ENCODE results near the gene CAMSAP2. TPM values are rescaled to one million over a fixed set of nuclear protein-coding genes. Genes with fewer than 3 reads are reported as not detected.

The CAMSAP2 gene
- total RNA-seq, 1 experiment from 2014 or later: 20.7 TPM

DNA sequence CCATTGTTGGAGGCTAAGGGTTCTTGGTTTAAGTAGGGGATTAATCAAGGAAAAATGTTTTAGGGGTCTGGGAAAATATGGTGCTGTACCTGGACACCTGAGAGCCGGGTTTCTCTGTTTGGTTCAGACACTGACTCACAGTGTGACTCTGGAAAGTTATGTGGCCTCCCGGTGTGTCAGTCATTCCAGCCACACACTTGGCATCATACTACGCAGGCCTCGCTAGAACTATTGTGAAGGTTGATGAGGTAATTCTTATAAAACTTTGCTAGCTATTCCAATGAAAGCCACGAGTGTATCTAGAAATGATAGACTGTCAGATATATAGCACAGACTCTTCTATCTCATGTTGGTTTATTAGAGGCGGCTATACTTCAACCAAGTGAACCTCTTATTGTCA, 4.8 kb upstream of the CAMSAP2 start (continued):
- TF ChIP-seq, protein P1, sequence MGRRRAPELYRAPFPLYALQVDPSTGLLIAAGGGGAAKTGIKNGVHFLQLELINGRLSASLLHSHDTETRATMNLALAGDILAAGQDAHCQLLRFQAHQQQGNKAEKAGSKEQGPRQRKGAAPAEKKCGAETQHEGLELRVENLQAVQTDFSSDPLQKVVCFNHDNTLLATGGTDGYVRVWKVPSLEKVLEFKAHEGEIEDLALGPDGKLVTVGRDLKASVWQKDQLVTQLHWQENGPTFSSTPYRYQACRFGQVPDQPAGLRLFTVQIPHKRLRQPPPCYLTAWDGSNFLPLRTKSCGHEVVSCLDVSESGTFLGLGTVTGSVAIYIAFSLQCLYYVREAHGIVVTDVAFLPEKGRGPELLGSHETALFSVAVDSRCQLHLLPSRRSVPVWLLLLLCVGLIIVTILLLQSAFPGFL (CRISPR knock-in tag; IDR thresholded peaks at IDR 0.05; ENCODE audit: borderline replicate concordance): no peak
- TF ChIP-seq EMX1 (CRISPR knock-in tag; IDR thresholded peaks at IDR 0.05) (no peak), ZNF416 (CRISPR knock-in tag; IDR thresholded peaks at IDR 0.05) (no peak), ATF1 (CRISPR knock-in tag; IDR thresholded peaks at IDR 0.05) (no peak), GRHL2 (CRISPR knock-in tag; IDR thresholded peaks at IDR 0.05; ENCODE audit: insufficient replicate concordance, severe bottlenecking) (no peak)
- TF ChIP-seq, protein P2, sequence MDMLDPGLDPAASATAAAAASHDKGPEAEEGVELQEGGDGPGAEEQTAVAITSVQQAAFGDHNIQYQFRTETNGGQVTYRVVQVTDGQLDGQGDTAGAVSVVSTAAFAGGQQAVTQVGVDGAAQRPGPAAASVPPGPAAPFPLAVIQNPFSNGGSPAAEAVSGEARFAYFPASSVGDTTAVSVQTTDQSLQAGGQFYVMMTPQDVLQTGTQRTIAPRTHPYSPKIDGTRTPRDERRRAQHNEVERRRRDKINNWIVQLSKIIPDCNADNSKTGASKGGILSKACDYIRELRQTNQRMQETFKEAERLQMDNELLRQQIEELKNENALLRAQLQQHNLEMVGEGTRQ (CRISPR knock-in tag; IDR thresholded peaks at IDR 0.05): no peak
- TF ChIP-seq, protein P3, sequence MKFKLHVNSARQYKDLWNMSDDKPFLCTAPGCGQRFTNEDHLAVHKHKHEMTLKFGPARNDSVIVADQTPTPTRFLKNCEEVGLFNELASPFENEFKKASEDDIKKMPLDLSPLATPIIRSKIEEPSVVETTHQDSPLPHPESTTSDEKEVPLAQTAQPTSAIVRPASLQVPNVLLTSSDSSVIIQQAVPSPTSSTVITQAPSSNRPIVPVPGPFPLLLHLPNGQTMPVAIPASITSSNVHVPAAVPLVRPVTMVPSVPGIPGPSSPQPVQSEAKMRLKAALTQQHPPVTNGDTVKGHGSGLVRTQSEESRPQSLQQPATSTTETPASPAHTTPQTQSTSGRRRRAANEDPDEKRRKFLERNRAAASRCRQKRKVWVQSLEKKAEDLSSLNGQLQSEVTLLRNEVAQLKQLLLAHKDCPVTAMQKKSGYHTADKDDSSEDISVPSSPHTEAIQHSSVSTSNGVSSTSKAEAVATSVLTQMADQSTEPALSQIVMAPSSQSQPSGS (CRISPR knock-in tag; IDR thresholded peaks at IDR 0.05; ENCODE audit: borderline replicate concordance, low read depth): no peak
- TF ChIP-seq, protein P4, sequence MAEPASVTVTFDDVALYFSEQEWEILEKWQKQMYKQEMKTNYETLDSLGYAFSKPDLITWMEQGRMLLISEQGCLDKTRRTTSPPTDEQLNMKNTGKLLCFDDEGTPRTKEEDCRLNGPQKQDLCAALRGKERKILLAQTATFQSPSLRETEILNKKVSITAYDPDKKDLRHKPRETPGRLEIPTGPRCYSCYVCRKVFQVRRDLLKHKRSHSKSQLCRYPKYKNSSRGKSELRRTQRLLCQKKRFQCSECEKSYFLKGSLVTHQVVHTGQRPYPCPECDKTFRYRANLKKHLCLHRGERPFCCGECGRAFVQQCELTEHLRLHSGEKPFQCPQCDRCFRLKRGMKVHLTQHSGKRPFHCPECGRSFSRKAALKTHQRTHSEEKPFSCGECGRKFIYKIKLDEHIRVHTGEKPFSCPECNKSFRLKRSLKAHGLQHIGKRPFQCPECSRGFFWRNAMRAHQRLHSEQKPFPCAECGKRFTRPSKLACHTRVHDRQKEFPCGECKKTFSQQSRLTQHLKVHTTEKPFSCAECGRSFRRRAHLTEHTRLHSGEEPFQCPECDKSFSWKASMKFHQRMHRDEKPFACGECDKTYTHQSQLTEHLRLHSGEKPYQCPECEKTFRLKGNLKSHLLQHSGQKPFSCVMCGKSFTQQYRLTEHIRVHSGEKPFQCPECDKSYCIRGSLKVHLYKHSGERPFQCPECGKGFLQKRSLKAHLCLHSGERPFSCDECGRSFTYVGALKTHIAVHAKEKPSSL (CRISPR knock-in tag; conservative IDR thresholded peaks at IDR 0.05): no peak

DNA sequence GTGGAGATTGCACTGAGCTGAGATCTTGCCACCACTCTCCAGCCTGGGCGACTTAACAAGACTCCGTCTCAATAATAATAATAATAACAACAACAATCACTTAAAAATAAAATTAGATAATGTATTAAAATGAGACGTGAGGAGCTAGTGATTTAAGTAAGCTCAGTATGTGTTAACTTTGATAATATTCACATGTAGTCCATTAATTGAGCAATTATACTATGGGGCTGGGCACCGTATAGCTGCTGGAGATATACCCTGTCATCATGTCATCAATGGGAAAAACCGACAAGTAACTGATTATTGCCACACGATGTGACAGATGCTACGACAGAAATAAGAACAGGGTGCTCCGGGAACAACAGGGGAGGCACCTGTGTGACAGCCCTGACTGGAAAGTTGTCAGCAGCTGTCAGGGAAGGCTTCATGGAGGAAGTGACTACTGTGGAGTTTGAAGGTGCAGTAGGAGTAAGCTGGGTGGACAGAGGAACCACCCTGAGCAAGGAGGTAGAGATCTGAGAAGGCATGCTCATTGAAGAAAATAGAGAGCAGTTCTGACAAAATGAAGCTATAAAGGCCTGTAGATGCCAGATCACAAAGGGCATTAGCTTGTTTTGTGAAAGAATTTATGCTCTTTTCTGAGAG, 924 bp upstream of the CAMSAP2 start:
- Mint-ChIP-seq H3K27ac (no peak overlapping the region; the same call in 1 of the 2 replicates), H3K4me3 (peak overlapping the region; percentile 99), H3K27me3 (ENCODE audit: low read depth) (peaks cover 8% of the 10 kb centered on the region), H3K4me1 (peaks cover 32% of the 10 kb centered on the region), H3K36me3 (no peaks in the 10 kb centered on the region), H3K9me3 (no peaks in the 10 kb centered on the region)
- ChIA-PET CTCF (interaction anchor here (0.9 to 1.1 kb wide), 3 partner anchors 65 to 116 kb away, joined by 3 to 7 read pairs (median 4); partner anchors contain the start of gene DDX59), POLR2A (interaction anchor here (2.8 kb wide), 1 partner anchor 68 kb away, joined by 17 read pairs; the partner anchor contains the start of gene DDX59)
- DNase-seq (ENCODE audit: low spot score) (no peak), ATAC-seq (no peak)
- TF ChIP-seq, protein P5, sequence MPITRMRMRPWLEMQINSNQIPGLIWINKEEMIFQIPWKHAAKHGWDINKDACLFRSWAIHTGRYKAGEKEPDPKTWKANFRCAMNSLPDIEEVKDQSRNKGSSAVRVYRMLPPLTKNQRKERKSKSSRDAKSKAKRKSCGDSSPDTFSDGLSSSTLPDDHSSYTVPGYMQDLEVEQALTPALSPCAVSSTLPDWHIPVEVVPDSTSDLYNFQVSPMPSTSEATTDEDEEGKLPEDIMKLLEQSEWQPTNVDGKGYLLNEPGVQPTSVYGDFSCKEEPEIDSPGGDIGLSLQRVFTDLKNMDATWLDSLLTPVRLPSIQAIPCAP (CRISPR knock-in tag; IDR thresholded peaks at IDR 0.05): no peak
- no peak for TF ChIP-seq RELA (CRISPR knock-in tag; IDR thresholded peaks at IDR 0.05; ENCODE audit: borderline replicate concordance)

DNA sequence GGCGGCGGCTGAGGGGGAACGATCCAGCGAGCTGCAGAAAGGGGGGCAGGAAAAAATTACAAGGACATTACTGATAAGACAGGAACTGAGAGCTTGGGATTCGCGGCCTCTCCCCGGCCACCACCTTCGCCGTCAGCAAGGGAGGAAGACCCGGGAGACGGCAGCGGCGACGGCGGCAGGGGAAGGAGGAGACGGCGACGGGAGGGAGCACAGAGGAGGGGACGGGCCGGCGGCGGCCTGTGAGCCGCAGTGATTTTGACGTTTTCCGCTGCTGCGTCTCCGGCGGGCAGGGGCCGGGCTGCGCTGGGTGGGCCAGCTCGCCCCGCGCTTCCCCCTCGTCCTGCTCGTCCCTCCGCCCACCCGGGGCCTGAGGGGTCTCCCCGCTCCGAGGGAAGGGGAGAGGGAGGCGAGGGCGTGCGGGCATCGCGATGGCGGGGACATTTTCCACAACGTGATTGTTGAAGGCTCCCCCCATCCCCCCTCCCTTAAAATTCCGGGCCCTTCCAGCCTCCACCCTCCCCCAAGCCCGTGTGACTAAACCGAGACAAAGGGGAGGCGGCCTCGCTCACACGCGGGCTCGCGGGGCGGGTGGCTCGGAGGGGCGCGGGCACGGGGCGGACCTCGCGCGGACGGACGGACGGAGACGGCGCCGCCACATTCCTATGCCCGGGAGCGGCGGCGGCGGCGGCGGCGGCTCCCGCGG, 407 bp downstream of the CAMSAP2 start:
- peak overlapping the region; percentile 100 for H3K27ac Mint-ChIP-seq
- CTCF ChIA-PET: interaction anchor here (0.8 to 1.3 kb wide), 3 partner anchors 64 to 118 kb away, joined by 3 to 5 read pairs (median 4); partner anchors contain the start of genes DDX59 and KIF14
- H3K36me3 Mint-ChIP-seq: no peaks in the 10 kb centered on the region
- peaks cover 31% of the 10 kb centered on the region for H3K4me1 Mint-ChIP-seq
- H3K27me3 Mint-ChIP-seq (ENCODE audit: low read depth): peaks cover 4% of the 10 kb centered on the region
- peak; percentile 67 for DNase-seq (ENCODE audit: low spot score)
- ATAC-seq: peak; percentile 75
- POLR2A ChIA-PET: interaction anchor here (0.6 to 2.8 kb wide), 3 partner anchors 41 to 70 kb away, joined by 3 to 17 read pairs (median 4); partner anchors contain the start of gene DDX59
- no peaks in the 10 kb centered on the region for H3K9me3 Mint-ChIP-seq
- peak overlapping the region; percentile 99 for H3K4me3 Mint-ChIP-seq
- TF ChIP-seq, protein P6, sequence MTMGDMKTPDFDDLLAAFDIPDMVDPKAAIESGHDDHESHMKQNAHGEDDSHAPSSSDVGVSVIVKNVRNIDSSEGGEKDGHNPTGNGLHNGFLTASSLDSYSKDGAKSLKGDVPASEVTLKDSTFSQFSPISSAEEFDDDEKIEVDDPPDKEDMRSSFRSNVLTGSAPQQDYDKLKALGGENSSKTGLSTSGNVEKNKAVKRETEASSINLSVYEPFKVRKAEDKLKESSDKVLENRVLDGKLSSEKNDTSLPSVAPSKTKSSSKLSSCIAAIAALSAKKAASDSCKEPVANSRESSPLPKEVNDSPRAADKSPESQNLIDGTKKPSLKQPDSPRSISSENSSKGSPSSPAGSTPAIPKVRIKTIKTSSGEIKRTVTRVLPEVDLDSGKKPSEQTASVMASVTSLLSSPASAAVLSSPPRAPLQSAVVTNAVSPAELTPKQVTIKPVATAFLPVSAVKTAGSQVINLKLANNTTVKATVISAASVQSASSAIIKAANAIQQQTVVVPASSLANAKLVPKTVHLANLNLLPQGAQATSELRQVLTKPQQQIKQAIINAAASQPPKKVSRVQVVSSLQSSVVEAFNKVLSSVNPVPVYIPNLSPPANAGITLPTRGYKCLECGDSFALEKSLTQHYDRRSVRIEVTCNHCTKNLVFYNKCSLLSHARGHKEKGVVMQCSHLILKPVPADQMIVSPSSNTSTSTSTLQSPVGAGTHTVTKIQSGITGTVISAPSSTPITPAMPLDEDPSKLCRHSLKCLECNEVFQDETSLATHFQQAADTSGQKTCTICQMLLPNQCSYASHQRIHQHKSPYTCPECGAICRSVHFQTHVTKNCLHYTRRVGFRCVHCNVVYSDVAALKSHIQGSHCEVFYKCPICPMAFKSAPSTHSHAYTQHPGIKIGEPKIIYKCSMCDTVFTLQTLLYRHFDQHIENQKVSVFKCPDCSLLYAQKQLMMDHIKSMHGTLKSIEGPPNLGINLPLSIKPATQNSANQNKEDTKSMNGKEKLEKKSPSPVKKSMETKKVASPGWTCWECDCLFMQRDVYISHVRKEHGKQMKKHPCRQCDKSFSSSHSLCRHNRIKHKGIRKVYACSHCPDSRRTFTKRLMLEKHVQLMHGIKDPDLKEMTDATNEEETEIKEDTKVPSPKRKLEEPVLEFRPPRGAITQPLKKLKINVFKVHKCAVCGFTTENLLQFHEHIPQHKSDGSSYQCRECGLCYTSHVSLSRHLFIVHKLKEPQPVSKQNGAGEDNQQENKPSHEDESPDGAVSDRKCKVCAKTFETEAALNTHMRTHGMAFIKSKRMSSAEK (CRISPR knock-in tag; IDR thresholded peaks at IDR 0.05; ENCODE audit: borderline replicate concordance): no peak
- TF ChIP-seq, protein P7, sequence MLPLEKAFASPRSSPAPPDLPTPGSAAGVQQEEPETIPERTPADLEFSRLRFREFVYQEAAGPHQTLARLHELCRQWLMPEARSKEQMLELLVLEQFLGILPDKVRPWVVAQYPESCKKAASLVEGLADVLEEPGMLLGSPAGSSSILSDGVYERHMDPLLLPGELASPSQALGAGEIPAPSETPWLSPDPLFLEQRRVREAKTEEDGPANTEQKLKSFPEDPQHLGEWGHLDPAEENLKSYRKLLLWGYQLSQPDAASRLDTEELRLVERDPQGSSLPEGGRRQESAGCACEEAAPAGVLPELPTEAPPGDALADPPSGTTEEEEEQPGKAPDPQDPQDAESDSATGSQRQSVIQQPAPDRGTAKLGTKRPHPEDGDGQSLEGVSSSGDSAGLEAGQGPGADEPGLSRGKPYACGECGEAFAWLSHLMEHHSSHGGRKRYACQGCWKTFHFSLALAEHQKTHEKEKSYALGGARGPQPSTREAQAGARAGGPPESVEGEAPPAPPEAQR (CRISPR knock-in tag; IDR thresholded peaks at IDR 0.05): no peak
- TF ChIP-seq FOXJ3 (CRISPR knock-in tag; IDR thresholded peaks at IDR 0.05; ENCODE audit: borderline replicate concordance) (no peak), ATF1 (CRISPR knock-in tag; IDR thresholded peaks at IDR 0.05) (no peak)
